ENCODE data around the gene PSMC3IP. TPM values are rescaled to one million over a fixed set of nuclear protein-coding genes. Genes with fewer than 3 reads are reported as not detected.

The PSMC3IP gene
- total RNA-seq, 2 donors from 2014 or later = 25.9 to 34.2 TPM

DNA sequence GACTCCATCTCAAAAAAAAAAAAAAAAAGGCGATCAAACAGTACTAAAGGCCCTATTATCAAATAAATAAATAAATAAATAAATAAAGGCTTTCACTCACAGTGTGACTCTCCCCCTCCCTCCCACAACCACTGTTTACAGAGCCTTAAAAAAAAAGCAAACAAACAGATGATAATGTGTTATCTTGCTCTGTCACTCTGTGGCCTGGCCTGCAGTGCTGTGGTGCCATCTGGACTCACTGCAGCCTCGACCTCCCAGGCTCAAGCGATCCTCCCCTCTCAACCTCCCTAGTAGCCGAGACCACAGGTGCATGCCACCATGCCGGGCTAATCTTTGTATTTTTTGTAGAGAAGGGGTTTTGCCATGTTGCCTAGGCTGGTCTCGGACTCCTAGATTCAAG, 49.6 kb downstream of the PSMC3IP start:
- Mint-ChIP-seq H3K4me1 (peaks cover 10% of the 10 kb centered on the region), H3K27me3 (no peaks in the 10 kb centered on the region), H3K9me3 (no peaks in the 10 kb centered on the region), H3K4me3 (no peak overlapping the region), H3K27ac (no peak overlapping the region), H3K36me3 (ENCODE audit: low read depth) (no peaks in the 10 kb centered on the region)
- no peak for ATAC-seq (replicated peaks)

DNA sequence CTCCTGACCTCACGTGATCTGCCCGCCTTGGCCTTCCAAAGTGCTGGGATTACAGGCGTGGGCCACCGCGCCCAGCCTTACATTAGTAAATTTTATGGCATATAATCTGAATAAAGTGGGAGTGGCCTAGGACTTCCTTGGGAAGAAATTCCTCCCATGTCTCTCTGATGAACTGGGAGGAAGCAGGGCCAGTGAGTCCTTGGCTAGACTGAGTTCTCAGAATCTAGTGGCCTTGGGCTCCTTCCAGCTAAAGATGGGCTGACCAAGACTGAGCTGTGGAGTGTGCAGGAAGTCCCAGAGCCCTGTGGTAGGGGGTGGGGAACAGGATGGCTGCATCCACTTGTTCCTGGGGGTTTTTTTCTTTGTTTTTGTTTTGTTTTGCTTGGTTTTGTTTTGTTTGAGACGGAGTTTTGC, 51.5 kb downstream of the PSMC3IP start:
- Mint-ChIP-seq H3K27me3 (no peaks in the 10 kb centered on the region), H3K4me3 (no peak overlapping the region), H3K27ac (no peak overlapping the region), H3K9me3 (no peaks in the 10 kb centered on the region), H3K36me3 (ENCODE audit: low read depth) (peaks cover 14% of the 10 kb centered on the region), H3K4me1 (peaks cover 10% of the 10 kb centered on the region)
- no peak for ATAC-seq (replicated peaks)

GRCh38 chr17:42525221-42525620, 52.3 kb downstream of the PSMC3IP start:
- no peaks in the 10 kb centered on the region for H3K27me3 Mint-ChIP-seq
- ATAC-seq (replicated peaks) = no peak
- peaks cover 14% of the 10 kb centered on the region for H3K36me3 Mint-ChIP-seq (ENCODE audit: low read depth)
- peaks cover 7% of the 10 kb centered on the region for H3K4me1 Mint-ChIP-seq
- H3K27ac Mint-ChIP-seq = no peak overlapping the region
- H3K4me3 Mint-ChIP-seq = no peak overlapping the region
- no peaks in the 10 kb centered on the region for H3K9me3 Mint-ChIP-seq

DNA sequence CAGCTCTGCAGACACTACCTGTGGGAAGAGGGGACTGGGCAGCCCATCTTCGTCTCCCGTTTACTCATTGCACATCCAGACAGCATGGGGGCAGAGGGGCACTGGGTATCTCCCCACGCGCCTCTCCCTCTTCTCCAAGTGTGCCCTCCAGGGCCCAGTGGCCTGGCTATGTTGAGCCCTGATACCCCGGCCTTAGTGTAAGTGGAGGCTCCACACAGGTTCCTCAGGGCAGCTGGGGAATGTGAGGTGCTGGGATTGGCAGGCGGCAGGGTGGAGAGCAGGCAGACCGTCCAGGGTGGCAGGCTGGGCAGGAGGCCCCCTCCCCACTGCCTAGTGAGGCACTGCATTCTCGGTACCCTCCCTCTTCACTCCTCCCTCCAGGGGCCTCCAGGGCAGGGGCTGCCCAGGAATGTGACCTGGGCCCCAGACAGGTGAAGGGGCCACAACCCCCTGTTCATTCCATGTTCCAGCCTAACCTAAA, 54.7 kb downstream of the PSMC3IP start:
- ATAC-seq (replicated peaks) = no peak
- H3K4me1 Mint-ChIP-seq = peaks cover 5% of the 10 kb centered on the region

More for the DNA sequence above, 54.7 kb downstream of the PSMC3IP start:
- Mint-ChIP-seq H3K4me3 (no peak overlapping the region), H3K36me3 (ENCODE audit: low read depth) (peaks cover 14% of the 10 kb centered on the region), H3K27ac (no peak overlapping the region), H3K27me3 (no peaks in the 10 kb centered on the region), H3K9me3 (no peaks in the 10 kb centered on the region)

Other genes starting within 250 kb of the PSMC3IP start
- gene STAT3, start 189.3 kb downstream of the PSMC3IP start, total RNA-seq = 100 to 1,000 TPM; 179 to 429 TPM
- 1 to 10 TPM; 2.5 to 6.1 TPM for gene CAVIN1, start 154.5 kb downstream of the PSMC3IP start, total RNA-seq
- 10 to 100 TPM; 14.6 to 44.3 TPM for gene ATP6V0A1, start 118.9 kb downstream of the PSMC3IP start, total RNA-seq
- 10 to 100 TPM in 1 of 2 donors, 1 to 10 TPM in 1; 8.4 to 11.0 TPM for gene NAGLU, start 41.5 kb downstream of the PSMC3IP start, total RNA-seq
- under 1 TPM; 0.82 to 0.90 TPM for gene HSD17B1, start 24.8 kb downstream of the PSMC3IP start, total RNA-seq
- 100 to 1,000 TPM in 1 of 2 donors, 10 to 100 TPM in 1; 76.7 to 108 TPM for gene COASY, start 15.6 kb downstream of the PSMC3IP start, total RNA-seq
- 10 to 100 TPM; 46.2 to 57.8 TPM for gene MLX, start 10.6 kb downstream of the PSMC3IP start, total RNA-seq
- gene RETREG3, start 31.6 kb upstream of the PSMC3IP start, total RNA-seq = 10 to 100 TPM; 38.5 to 50.7 TPM
- gene TUBG1, start 32.0 kb upstream of the PSMC3IP start, total RNA-seq = 10 to 100 TPM; 55.8 to 88.4 TPM
- 10 to 100 TPM in 1 of 2 donors, 1 to 10 TPM in 1; 7.5 to 15.7 TPM for gene TUBG2, start 81.6 kb upstream of the PSMC3IP start, total RNA-seq
- gene PLEKHH3, start 99.3 kb upstream of the PSMC3IP start, total RNA-seq = 1 to 10 TPM in 1 of 2 donors, under 1 TPM in 1; 0.61 to 1.5 TPM
- 1 to 10 TPM in 1 of 2 donors, under 1 TPM in 1; 0.82 to 1.1 TPM for gene CCR10, start 104.1 kb upstream of the PSMC3IP start, total RNA-seq
- 1 to 10 TPM in 1 of 2 donors, under 1 TPM in 1; 0.61 to 2.8 TPM for gene CNTNAP1, start 104.8 kb upstream of the PSMC3IP start, total RNA-seq
- 10 to 100 TPM; 35.3 to 69.1 TPM for gene EZH1, start 167.3 kb upstream of the PSMC3IP start, total RNA-seq
- gene RAMP2, start 183.5 kb upstream of the PSMC3IP start, total RNA-seq = not detected
- gene VPS25, start 195.7 kb upstream of the PSMC3IP start, total RNA-seq = 10 to 100 TPM; 39.3 to 47.5 TPM
- 1 to 10 TPM in 1 of 2 donors, under 1 TPM in 1; 0.41 to 1.5 TPM for gene WNK4, start 202.9 kb upstream of the PSMC3IP start, total RNA-seq
- gene COA3, start 221.0 kb upstream of the PSMC3IP start, total RNA-seq = 10 to 100 TPM; 18.6 to 31.2 TPM
- under 1 TPM in 1 of 2 donors, not detected in 1; 0.24 TPM for gene CNTD1, start 221.1 kb upstream of the PSMC3IP start, total RNA-seq
- gene BECN1, start 246.6 kb upstream of the PSMC3IP start, total RNA-seq = 10 to 100 TPM; 62.3 to 98.2 TPM

Measured in activated T-helper 17 cell treated with anti-CD3 and anti-CD28 coated beads, Interleukin-2, amount 50 U/mL, for 72 hours (primary cell).